K562 (cell line): ENCODE measurements around the gene SPATA32. TPM values are rescaled to one million over a fixed set of nuclear protein-coding genes. Genes with fewer than 3 reads are reported as not detected.

Source experiments
- ATAC-seq: fragments of 200-7000 bp; cut with Tn5 transposase; 3 replicates; pipeline ENCODE4 v1.9.1; 2020; ENCODE audit warnings: moderate library complexity
- BruUV-seq: library from RNA; stranded (reverse); fragments of 400-500 nt; replicated peaks from 2 replicates; lab custom pipeline; 2021; lab: Mats Ljungman, UMichigan
- CTCF ChIA-PET: fragments of 300-600 bp; formaldehyde crosslinking; extraction: SDS; loops from one replicate; lab custom pipeline; 2021; ENCODE audit warnings: low intra/inter-chr PET ratio; lab: Yijun Ruan, JAX
- POLR2A ChIA-PET: fragments of 300-600, 350-650 bp; sonication (Branson Sonifier 250); formaldehyde crosslinking; extraction: SDS; loops from one replicate; lab custom pipeline; 2021; ENCODE audit warnings: antibody characterized with exemption, inconsistent platforms; lab: Yijun Ruan, JAX
- DNase-seq, 4 experiments: peaks; one replicate each; pipeline versions ENCODE4 v3.0.0 to v3.0.0-alpha.2; 2011 to 2018; ENCODE audit warnings: low spot score in 3 of 4, mixed read lengths in 3 of 4; ENCODE audit errors: extremely low read depth in 1 of 4
- FAIRE-seq: peaks from 2 replicates; lab custom pipeline; 2011; peaks lifted over from hg19 to GRCh38; lab: Jason Lieb, UNC
- H2AFZ ChIP-seq: 2 replicates; pipeline ENCODE4 v1.6.0; 2011; ENCODE audit warnings: low read depth, low read length, control low read depth, inconsistent platforms
- H3K27ac ChIP-seq: fragments of 200-600 bp; 3 replicates; pipeline ENCODE4 v1.8.0; 2011; ENCODE audit warnings: low read depth, mild to moderate bottlenecking, control low read depth, inconsistent platforms, low read length, moderate library complexity, mixed read lengths; ENCODE audit errors: extremely low read depth
- H3K27me3 ChIP-seq, 2 experiments: fragments of 300-600 bp in 1 of 2; 2 replicates in 1 of 2; 3 replicates in 1 of 2; pipeline versions ENCODE4 v1.6.0 to v1.8.0; 2011; ENCODE audit warnings: inconsistent platforms in 2 of 2, low read length in 2 of 2, mild to moderate bottlenecking in 1 of 2, mixed read lengths in 1 of 2, moderate library complexity in 1 of 2; ENCODE audit not compliant: control insufficient read depth in 2 of 2, insufficient read depth in 2 of 2
- H3K36me3 ChIP-seq: fragments of 300-600 bp; 3 replicates; pipeline ENCODE4 v1.8.0; 2011; ENCODE audit warnings: mild to moderate bottlenecking, low read length, inconsistent platforms; ENCODE audit not compliant: control insufficient read depth, insufficient read depth
- H3K4me1 ChIP-seq, 2 experiments: fragments of 200-600 bp in 1 of 2; replicated peaks in 1 of 2; 2 replicates in 1 of 2; 3 replicates in 1 of 2; pipeline versions ENCODE4 v1.5.1 to v1.8.0; 2011; ENCODE audit warnings: inconsistent platforms in 2 of 2, low read length in 2 of 2, mild to moderate bottlenecking in 1 of 2, mixed read lengths in 1 of 2, moderate library complexity in 1 of 2; ENCODE audit not compliant: control insufficient read depth in 2 of 2, insufficient read depth in 2 of 2
- H3K4me2 ChIP-seq: 2 replicates; pipeline ENCODE4 v1.6.1; 2011; ENCODE audit warnings: low read length, control low read depth, inconsistent platforms, mixed read lengths; ENCODE audit not compliant: insufficient read depth
- H3K4me3 ChIP-seq: fragments of 200-600 bp; sonication (generic), shearing (Covaris generic); 2 replicates; pipeline ENCODE4 v1.5.1; 2016; ENCODE audit warnings: control low read depth, inconsistent platforms
- H3K79me2 ChIP-seq: fragments of 200-600 bp; 3 replicates; pipeline ENCODE4 v1.8.0; 2011; ENCODE audit warnings: low read length, inconsistent platforms; ENCODE audit not compliant: control insufficient read depth, insufficient read depth
- H3K9ac ChIP-seq, 2 experiments: 2 replicates each; pipeline versions ENCODE4 v1.6.0 to v1.6.1; 2011; ENCODE audit warnings: low read depth in 2 of 2, low read length in 2 of 2, control low read depth in 1 of 2, inconsistent platforms in 1 of 2, mild to moderate bottlenecking in 1 of 2, mixed read lengths in 1 of 2; ENCODE audit not compliant: insufficient read depth in 1 of 2
- H3K9me1 ChIP-seq: one replicate; pipeline ENCODE4 v1.6.0; 2011; ENCODE audit warnings: inconsistent platforms, mild to moderate bottlenecking, low read length, moderate library complexity; ENCODE audit not compliant: control insufficient read depth, insufficient read depth
- H3K9me3 ChIP-seq: replicated peaks from 2 replicates; pipeline ENCODE4 v1.5.1; 2011; ENCODE audit warnings: low read depth, low read length, inconsistent platforms; ENCODE audit not compliant: control insufficient read depth, insufficient read depth
- H4K20me1 ChIP-seq: replicated peaks from 2 replicates; pipeline ENCODE4 v1.6.1; 2011; ENCODE audit warnings: low read length, inconsistent platforms, mixed read lengths; ENCODE audit not compliant: control insufficient read depth, insufficient read depth
- CBX2 ChIP-seq: fragments of 200-600 bp; sonication (generic); IDR thresholded peaks from one replicate; pipeline ENCODE4 v1.6.1; 2012; ENCODE audit warnings: mild to moderate bottlenecking, low read length, inconsistent platforms; ENCODE audit not compliant: insufficient read depth, poor library complexity, severe bottlenecking
- GABPB1 ChIP-seq: sonication (generic); formaldehyde crosslinking; IDR thresholded peaks from 2 replicates; pipeline ENCODE4 v1.8.0; 2022; ENCODE audit warnings: mild to moderate bottlenecking, missing genetic modification reagents
- KDM5B ChIP-seq: fragments of 200-600 bp; sonication (generic); IDR thresholded peaks from 2 replicates; pipeline ENCODE4 v1.6.1; 2012; ENCODE audit warnings: low read depth, mild to moderate bottlenecking, moderate library complexity, low read length, control low read depth, inconsistent platforms; ENCODE audit not compliant: insufficient replicate concordance
- KLF10 ChIP-seq: fragments of 250-450 bp; sonication (Bioruptor Pico); IDR thresholded peaks from 2 replicates; pipeline ENCODE4 v1.6.1; 2021; ENCODE audit warnings: matching md5 sums
- NFXL1 ChIP-seq: fragments of 450-650 bp; formaldehyde crosslinking; IDR thresholded peaks from 2 replicates; pipeline ENCODE4 v1.4.0; 2021; ENCODE audit warnings: mild to moderate bottlenecking
- POLR2G ChIP-seq: fragments of 200-400 bp; formaldehyde crosslinking; IDR thresholded peaks from 2 replicates; pipeline ENCODE4 v1.6.1; 2017; ENCODE audit warnings: low read depth, mild to moderate bottlenecking, antibody characterized with exemption, low read length, moderate library complexity
- TSC22D4 ChIP-seq: fragments of 450-650 bp; IDR thresholded peaks from 2 replicates; pipeline ENCODE4 v1.6.1; 2016; ENCODE audit warnings: missing genetic modification characterization, missing biosample characterization, control low read depth
- WHSC1 ChIP-seq: IDR thresholded peaks from one replicate; pipeline ENCODE4 v1.6.1; 2012; ENCODE audit warnings: low read length, control low read depth, inconsistent platforms
- WGBS: fragments of 100-300 bp; shearing (Covaris generic); methylation state at CpG from one replicate; pipeline ENCODE4 v1.1.6; 2016; ENCODE audit warnings: low coverage, mixed read lengths; ENCODE audit not compliant: insufficient coverage; ENCODE audit errors: missing lambda C conversion rate; 5-methylcytosine and 5-hydroxymethylcytosine counted together
- in situ Hi-C: fragments of 300-500 bp; cut with MboI; formaldehyde crosslinking; loops from 4 replicates; pipeline ENCODE4 v1.15.0; 2018; ENCODE audit warnings: inconsistent platforms, mixed read lengths
- intact Hi-C: fragments of 100-400 bp; cut with micrococcal nuclease; formaldehyde crosslinking; loops from 2 replicates; pipeline ENCODE4 v1.14.2; 2022
- polyA plus RNA-seq, 8 experiments: library from polyadenylated mRNA; depleted of rRNA in 4 of 8; stranded (reverse) in 5 of 8; unstranded in 3 of 8; fragments of >200 nt; fragmentation: Nextera tagmentation in 2 of 8; fragmentation: Illumina TruSeq in 1 of 8; extraction: Ambion mirVana in 2 of 8; extraction: Trizol in 1 of 8; gene quantifications; 2 replicates each; pipeline versions ENCODE4 v1.2.1 to v1.2.3, GENCODE V29; 2011 to 2014; ENCODE audit warnings: inconsistent platforms in 1 of 8, missing spikeins in 1 of 8
- total RNA-seq, 7 experiments: library from RNA; depleted of rRNA in 6 of 7; stranded (reverse); fragments of >200 nt in 6 of 7; fragmentation: Illumina TruSeq in 2 of 7; extraction: Trizol in 2 of 7; gene quantifications; 2 replicates each; pipeline versions ENCODE4 v1.2.1 to v1.2.3, GENCODE V29; 2011 to 2021; ENCODE audit warnings: low replicate concordance in 1 of 7
- TF ChIP-seq, protein P1 (sequence below): sonication (generic); formaldehyde crosslinking; IDR thresholded peaks from 2 replicates; pipeline ENCODE4 v1.8.1; 2023; ENCODE audit warnings: mild to moderate bottlenecking, missing genetic modification reagents, moderate library complexity

The SPATA32 gene
- total and polyA plus RNA-seq, 9 of the 15 experiments (the other 6 are each of a cell fraction or from before 2014, with no cell fraction given): 0.03 to 0.06 TPM; not detected in 7

DNA sequence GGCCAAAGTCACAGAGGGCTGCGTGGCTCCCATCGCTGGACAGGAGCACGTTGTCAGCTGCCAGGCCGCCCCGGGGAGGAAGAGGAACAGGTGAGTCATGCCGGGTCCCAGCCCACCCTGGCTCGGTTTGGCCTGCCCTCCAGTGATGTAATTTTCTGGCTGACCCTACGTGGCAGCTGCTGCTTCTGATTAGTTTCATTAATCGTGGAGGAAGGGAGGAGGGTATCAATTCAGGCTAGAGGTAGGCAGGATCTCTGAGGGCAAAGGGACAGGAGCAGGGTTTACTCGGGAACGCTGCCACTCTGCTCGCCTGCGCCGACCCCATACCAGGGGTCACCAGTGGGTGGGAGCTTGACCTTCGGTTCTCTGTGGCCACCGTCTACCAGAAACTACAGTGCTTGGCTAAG is 11.7 kb upstream of the SPATA32 start:
- CTCF ChIA-PET: no interaction called here
- in situ Hi-C loops: no loop called here
- H4K20me1 ChIP-seq: peaks cover 5% of the 10 kb centered on the region
- no peak for DNase-seq
- no peak overlapping the region for H3K4me3 ChIP-seq
- H3K27me3 ChIP-seq: no peaks in the 10 kb centered on the region
- H3K79me2 ChIP-seq: no peaks in the 10 kb centered on the region
- no peaks in the 10 kb centered on the region for H3K9me1 ChIP-seq
- POLR2A ChIA-PET: interaction anchor here (0.5 kb wide), 1 partner anchor 114 kb away, joined by 3 read pairs; no protein-coding TSS in a partner anchor
- no peak overlapping the region for H2AFZ ChIP-seq
- no peaks in the 10 kb centered on the region for H3K9me3 ChIP-seq
- intact Hi-C loops: no loop called here
- no peak for FAIRE-seq
- H3K36me3 ChIP-seq: peaks cover 47% of the 10 kb centered on the region
- TF ChIP-seq, protein P1, sequence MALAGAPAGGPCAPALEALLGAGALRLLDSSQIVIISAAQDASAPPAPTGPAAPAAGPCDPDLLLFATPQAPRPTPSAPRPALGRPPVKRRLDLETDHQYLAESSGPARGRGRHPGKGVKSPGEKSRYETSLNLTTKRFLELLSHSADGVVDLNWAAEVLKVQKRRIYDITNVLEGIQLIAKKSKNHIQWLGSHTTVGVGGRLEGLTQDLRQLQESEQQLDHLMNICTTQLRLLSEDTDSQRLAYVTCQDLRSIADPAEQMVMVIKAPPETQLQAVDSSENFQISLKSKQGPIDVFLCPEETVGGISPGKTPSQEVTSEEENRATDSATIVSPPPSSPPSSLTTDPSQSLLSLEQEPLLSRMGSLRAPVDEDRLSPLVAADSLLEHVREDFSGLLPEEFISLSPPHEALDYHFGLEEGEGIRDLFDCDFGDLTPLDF (CRISPR knock-in tag): no peak
- TF ChIP-seq POLR2G: 0 out of 2 replicates have a peak, but pooled peaks have one; percentile 8
- no peak for TF ChIP-seq WHSC1
- no peak for TF ChIP-seq CBX2
- no peak for TF ChIP-seq TSC22D4 (tag)
- no peak for TF ChIP-seq GABPB1 (CRISPR knock-in tag)
- no peak for TF ChIP-seq KLF10 (CRISPR knock-in tag)
- TF ChIP-seq KDM5B: no peak
- no peak for TF ChIP-seq NFXL1 (CRISPR knock-in tag)
- no peak for ATAC-seq
- peaks cover 12 to 16% of the 10 kb centered on the region in 2 experiments; a peak in 4 of 5 replicates for H3K4me1 ChIP-seq
- no TSS peak for BruUV-seq
- 80% methylated on average over 15 of the region's 16 CpGs for WGBS
- H3K9ac ChIP-seq: 0 out of 4 replicates have a peak overlapping the region, but pooled peaks of 1 of the 2 experiments have one; percentile 22
- H3K4me2 ChIP-seq: no peak overlapping the region
- H3K27ac ChIP-seq: no peak overlapping the region
